IPS-NIHi7 (cell line): ENCODE measurements around the gene FDXACB1.
A peak's percentile ranks its signal among the peaks of the same experiment; 100 is the strongest.
"Not testable (repeated sequence)": the region's sequence is repeated elsewhere in the genome, so short reads cannot be mapped to it uniquely, and the experiment has no call there.

ENCODE experiments used
- DNase-seq: peaks from one replicate; pipeline ENCODE4 v3.0.0; 2012; ENCODE audit warnings: mixed read lengths; ENCODE audit errors: extremely low spot score

Gene FDXACB1

DNA sequence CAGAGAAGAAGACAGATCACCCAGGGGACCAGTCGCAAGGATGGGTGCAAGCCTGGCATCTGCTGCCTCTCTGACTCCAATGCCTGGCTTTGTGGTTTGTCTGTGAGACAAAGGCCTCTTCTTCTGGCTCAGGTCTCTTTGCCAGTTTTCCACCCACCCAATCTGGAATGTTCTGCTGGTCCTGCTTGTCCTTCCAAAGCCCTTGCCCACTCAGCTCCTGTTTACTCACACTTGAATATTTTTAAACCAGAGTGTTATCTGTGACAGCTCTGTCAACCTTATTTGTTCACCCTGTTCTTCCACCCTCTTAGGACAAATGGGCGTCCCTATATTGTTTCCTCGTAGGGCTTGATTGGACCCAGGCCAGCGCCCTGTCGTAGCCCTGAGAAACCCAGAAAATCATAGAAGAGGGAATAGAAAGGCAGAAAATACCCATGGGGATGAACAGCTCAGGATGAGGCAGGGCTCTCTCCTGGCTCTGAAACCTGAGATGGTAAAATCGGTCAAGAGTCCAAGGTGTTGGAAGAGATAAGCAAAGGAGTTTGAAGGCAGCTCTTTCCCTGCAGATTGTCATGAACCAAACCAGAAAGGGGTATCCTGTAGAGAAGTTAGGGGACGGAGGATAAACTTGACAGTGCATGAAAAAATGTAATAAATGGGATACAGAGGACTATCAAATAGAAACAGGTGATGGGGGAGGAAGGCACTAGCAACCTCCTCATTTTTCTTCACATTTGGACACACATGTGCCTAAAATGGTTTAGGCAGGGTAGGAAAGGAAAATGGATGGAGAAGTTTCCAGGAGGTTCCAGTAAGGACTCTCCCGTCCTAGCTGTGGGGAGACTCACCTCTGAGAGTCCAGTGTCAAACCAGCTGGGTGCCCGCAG is 32.0 kb upstream of the FDXACB1 start:
- no peak for DNase-seq

DNA sequence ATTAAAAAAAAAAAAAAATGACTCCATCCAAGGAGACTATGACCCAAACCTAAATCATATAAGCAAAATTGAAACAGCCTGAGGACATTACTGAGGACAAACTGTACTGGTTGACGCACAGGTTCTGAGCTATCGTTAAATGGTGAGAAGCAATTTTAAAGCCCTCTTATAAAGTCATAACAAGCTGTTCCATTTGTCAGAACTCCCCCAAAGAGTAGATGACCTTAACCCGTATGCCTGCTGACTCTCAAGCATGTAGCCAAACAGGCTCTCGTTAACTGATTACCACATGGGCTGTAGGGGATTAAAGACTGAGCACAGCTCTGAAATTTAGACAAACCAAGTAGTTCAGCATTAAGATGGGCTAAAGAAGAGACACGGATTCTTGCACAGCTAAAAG is 30.4 kb upstream of the FDXACB1 start:
- DNase-seq = no peak

DNA sequence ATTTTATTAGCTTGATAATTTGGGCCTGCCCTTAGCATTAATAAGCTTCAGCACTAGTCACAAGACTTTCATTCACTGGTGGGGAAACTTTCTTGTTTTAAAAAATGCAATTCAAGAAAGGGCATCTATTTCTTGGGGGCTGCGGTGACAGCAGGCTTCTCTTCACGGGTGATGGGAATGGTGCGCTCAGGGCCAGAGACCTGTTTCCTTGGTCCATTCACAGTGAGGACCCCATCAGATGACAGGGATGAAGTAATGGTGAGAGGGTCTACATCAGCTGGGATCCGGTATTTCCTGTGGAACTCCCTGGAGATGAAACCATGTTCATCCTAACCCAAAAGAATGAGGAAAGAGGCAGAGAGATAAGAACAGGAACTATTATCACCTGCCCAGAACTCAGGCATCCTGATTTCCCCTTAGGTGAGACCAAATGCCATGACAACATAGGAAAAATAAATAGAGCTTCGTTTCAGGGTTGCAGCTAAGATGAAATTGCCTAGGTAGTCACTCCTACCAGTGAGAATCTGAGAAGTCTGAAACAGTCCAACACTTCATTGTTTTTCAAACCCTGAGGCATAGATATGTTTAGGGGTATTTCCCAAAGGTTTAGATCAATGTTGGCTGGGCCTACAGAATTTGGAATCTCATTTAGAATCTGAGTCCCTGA is 29.8 kb upstream of the FDXACB1 start:
- DNase-seq = no peak

DNA sequence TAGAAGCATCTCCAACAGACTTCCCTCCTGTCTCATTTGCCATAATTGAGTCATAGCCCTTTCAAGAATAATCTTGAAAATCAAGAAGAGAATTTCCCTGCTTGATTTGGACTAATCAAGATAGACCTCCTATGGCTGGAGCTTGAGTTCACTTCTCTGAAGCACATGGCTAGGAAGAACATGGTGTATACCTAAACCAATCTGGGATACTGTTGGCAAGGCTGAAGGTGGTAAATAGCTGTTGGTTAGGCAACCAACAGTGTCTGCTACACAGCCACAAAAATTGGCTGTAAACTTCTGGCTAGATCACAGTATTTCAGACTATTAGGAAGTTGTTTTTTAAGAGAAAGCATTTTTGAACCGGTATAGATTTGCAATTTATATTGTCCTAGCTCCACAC is 27.7 kb upstream of the FDXACB1 start:
- DNase-seq = no peak

DNA sequence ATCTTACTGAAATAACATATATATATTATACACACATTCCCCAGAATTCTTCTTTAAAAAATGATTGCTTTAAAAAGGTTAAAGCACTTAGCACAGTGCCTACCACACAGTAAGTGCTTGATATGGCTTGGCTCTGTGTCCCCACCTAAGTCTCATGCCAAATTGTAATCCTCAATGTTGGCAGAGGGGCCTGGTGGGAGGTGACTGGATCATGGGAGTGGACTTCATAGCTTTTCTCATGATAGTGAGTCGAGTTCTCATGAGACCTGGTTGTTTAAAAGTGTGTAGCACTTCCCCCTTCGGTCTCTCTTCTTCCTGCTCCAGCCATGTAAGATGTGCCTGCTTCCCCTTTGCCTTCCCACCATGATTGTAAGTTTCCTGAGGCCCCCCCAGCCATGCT is 26.4 kb upstream of the FDXACB1 start:
- DNase-seq = no peak

DNA sequence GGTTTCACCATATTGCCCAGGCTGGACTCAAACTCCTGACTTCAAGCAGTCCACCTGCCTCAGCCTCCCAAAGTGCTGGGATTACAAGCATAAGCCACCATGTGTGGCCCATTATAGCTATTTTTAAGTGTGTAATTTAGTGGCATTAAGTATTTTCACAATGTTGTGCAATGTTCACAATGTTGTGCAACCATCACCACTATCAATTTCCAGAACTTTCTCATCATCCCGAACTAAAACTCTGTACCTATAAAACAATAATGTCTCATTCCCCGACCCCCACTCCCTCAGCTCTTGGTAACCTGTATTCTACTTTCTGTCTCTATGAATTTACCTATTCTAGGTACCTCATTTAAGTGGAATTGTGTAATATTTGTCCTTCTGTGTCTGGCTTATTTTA is 7.9 kb upstream of the FDXACB1 start:
- DNase-seq = no peak

DNA sequence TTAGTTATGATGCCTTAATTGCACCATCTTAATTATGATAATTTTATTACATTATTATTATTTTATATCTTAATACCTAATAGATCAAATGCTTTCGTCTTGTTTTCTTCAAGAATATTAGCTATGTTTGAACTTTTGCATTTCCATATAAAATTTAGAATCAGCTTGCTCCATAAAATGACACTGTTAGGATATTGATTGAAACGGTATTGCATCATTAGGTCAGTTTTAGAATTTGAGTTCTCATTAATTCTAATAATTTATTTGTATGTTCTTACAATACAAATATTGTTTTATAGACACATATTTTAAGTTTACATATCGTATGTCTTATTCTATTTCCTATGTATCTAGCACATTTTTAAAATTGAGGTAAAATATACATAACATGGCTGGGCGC is 7.1 kb upstream of the FDXACB1 start:
- DNase-seq = no peak

DNA sequence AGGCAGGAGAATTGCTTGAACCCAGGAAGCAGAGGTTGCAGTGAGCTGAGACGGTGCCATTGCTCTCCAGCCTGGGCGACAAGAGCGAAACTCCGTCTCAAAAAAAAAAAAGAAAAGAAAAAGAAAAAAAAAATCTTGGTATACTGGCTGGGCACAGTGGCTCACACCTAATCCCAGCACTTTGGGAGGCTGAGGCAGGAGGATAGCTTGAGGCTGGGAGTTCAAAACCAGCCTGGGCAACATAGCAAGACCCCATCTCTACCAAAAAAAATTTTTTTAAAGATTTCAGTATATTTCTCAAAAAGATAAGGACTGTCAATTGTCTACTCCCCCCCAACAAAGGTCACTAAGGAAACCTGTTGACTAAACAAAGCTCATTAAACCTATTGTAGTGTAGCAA is 6.1 kb upstream of the FDXACB1 start:
- not testable (repeated sequence) for DNase-seq

DNA sequence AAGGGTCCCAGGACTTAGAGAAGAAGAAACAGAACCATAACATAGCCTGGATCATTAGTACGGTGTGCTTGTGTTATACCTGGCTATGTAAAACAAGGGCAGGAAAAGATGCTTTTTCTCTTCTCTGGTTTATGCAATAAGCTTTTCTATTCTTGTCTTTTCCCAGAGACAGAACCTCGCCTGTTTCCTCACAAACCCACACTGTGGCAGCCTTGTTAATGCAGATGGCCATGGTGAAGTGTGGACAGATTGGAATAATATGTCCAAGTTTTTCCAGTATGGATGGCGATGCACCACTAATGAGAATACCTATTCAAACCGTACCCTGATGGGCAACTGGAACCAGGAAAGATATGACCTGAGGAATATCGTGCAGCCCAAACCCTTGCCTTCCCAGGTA is 3.2 kb upstream of the FDXACB1 start:
- DNase-seq = no peak

DNA sequence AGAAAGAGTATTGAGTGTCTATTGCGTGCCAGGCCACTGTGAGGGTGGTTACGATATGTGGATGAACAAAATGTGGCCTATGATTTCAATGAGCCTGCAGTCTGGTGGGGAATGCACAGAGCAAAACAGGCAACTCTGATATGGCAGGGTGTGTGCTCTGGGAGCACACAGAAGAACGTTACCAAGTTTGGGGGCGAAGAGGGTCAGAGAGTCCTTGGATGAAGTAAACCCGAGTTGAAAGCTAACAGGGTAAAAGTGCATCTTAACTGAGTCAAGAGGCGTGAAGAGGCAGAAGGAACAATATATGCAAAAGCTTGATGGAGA is 634 bp upstream of the FDXACB1 start:
- DNase-seq = no peak

DNA sequence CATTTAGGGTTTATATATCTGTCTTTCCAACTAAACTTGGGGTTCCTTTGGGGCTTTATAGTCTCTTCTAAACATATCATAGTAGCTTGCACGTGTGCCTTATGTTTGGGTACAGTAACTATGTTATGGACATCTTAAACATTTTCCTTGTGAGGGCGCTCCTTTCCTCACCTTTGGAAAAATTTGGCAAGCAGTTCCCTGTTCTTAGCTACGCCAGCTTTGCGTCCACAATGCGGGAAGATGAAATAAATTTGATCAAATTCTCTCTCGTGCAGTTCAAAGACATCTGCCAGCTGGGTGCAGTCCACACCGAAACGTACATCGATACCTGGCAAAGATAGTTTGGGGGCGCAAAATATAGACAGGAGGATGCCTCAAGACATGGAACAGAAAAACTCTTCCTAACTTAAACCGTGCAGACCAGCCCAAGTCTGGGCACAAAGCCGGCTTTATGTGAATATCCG is 548 bp downstream of the FDXACB1 start:
- DNase-seq = no peak

DNA sequence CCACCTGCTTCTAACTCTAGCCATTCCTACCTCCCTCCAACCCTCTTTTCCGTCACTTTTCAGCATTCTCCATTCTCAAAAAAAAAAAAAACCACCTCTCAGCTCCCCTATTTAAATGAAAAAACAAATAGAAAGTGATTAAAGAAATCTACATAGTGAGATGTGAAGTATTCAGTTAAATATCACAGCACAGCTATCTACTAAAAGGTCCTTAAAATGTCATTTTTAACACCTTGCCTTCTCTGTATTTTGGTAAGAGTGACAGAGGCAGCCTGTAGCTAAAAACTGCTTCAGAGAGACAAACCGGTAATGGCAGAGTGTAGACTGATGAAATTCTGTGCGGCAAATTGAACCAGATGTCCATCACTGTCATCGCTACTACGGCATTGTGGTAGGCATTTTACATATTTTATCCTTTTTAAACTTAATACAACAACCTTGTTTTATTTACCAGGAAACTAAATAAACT is 7.2 kb downstream of the FDXACB1 start:
- DNase-seq = no peak

DNA sequence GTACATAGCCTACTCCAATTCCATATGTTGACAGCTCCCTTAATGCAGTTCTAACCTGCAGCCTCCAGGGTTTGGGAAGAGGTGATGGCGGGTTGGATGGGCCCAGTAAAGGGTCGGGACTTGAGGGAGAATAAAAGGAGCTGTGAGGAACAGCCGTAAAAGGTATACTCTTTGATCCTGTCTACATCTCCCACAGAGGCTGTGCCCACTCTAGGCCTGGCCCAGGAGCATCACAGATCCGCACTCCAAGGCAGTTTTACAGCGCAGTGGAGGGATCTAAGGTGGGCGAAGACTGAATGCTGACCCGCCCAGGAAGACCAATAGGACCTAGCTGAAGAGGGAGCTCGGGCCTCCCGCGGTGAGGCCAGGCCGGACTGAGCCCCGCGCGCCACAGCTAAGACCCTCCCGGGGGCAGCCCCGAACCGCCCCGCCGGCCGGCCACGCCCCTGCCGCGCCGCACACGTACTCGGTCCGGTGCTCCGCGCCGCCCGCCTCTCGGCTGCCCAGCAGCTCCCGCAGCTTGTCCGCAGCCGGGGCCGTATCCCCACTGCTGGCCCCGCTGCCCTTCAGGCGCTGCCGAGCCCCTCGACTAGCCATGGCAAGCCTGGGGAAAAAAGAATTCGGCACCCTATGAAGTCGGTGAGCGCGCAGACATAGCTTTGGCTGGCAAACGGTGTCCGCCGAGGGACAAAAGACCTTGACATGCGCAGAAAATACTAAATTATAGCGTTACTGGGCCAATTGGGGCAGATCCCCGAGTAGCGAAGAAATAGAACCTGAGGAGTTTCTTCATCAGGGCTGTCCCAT is 7.9 kb downstream of the FDXACB1 start, which contains the start of gene ALG9:
Gene ALG9 (minus strand): TSS at position 696 of the 807 bp plus-strand sequence. CDS start 99 bp downstream, at position 597.
- DNase-seq = peak; percentile 90

DNA sequence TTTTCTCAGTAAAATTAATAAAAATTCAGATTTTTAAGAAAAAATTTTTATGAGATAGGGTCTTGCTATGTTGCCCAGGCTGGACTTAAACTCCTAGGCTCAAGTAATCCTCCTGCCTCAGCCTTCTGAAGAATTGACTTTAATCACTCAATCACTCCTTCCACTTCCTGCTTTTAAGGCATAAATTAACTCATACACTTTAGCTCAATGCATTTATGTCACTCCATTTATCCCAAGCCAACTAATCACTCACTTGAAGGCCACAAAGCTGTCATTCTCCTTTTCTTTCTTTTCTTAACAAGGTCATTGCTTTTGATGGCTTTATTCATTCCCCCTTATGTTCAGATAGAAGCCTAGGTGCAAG is 8.5 kb downstream of the FDXACB1 start:
- DNase-seq = no peak

DNA sequence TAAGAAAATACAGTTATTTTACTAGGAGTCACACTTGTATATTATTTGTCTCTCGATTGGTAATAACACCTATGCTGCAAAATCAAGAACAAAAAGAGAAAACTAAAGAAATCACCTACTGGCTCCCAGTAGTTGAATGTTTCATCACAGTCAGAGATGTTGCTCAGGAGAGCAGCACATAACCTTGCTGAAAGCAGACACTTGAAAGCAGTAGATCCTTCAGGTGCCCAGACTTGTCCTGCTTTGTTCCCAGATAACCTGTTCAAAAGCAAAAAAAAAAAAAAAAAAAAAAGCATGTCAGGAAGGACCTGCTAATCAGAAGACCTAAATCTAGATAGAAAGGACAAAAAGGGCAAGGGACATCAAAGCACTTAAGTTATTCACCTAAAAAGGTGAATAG is 8.9 kb downstream of the FDXACB1 start:
- no peak for DNase-seq

DNA sequence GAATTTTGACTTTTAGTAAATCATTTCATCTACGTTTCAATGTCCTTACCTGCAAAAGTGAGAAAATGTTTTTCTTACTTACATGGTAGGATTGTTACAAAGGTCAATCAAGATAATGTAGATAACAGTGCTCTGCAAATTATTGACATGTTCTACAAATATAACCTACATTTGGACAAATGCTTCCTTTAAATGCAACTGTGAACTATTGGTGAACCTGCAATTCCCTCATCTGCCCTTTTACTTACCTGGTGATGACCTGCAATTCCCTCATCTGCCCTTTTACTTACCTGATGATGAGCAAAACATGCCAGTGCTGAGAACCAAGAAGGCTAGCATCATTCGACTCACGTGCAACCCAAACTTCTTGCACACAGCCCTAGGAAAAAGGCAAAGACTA is 18.7 kb downstream of the FDXACB1 start:
- DNase-seq = no peak

DNA sequence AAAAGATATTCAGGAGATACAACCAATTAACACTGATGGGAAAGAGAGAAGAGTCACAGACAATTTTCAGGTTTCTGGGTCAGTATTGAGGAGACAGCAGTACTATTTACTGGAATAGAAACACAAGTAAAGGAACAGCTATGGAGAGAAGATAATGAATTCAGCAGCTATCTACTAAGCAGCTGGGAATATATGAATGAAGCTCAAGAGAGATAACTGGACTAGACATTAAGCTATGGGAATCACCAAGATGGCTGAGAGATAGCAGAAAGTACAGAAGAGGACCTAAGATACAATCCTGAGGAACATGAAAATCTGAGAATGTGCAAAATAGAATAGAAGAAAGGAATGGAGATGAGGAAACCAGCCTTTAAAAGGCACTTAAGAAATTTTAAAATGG is 23.5 kb downstream of the FDXACB1 start:
- DNase-seq = no peak

DNA sequence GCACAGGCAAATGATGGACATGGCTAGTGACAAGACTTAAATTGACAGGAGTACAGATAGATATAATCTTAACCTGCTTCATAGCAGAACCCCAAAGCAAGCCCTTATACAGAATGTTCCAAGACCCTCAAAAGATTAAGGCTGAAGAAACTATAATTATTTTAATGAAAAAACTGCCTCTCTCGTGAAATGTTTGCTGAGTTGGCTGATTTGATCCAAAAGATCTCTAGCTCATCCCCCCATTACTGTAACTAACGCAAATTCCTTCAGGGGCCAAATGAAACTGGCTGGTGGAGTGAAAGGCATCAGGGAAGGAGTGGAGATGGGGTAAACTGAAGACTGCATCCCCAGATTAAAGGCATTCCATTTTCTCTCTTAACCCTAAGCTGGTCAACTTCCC is 26.9 kb downstream of the FDXACB1 start:
- no peak for DNase-seq

DNA sequence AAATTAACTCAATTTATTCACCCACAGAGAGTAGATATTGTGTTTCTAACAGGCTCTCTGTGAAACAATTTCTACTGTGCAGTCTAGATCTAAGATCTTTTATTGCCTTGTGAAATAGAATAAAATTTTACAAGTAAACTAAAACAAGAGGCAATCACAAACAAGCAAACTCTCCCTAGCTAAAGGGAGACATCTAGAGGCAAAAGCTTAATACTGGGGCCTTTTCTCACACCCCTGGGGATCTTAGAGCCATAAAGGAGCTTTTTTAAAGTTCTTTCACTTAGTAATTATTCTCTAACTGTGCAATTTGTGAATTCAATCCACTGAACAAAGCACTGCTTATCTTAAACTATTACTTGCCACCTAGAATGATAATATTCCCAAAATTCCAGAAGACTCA is 27.3 kb downstream of the FDXACB1 start:
- peak; percentile 13 for DNase-seq

DNA sequence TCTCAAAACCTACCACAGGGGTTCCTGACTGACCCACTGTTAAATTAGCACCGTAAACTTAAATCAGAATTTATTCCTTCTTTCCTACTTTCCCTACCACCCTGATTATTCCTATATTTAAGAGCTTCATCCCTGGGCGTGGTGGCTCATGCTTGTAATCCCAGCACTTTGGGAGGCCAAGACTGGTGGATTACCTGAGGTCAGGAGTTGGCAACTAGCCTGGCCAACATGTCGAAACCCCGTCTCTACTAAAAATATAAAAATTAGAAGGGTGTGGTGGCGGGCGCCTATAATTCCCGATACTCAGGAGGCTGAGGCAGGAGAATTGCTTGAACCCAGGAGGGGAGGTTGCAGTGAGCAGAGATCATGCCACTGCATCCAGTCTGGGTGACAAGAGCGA is 27.9 kb downstream of the FDXACB1 start:
- no peak for DNase-seq

DNA sequence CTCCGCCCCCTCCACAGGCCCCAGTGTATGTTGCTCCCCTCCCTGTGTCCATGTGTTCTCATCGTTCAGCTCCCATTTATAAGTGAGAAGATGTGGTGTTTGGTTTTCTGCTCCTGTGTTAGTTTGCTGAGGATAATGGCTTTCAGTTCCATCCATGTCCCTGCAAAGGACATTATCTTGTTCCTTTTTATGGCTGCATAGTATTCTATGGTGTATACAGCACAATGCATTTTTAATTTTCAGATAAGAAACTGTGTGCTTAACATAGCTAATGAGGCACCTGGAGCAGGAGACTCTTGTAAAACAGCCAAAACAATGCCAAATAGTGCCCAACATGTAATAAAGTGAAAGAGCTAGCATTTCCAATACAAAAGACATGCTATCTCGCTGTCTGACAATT is 29.3 kb downstream of the FDXACB1 start:
- no peak for DNase-seq

DNA sequence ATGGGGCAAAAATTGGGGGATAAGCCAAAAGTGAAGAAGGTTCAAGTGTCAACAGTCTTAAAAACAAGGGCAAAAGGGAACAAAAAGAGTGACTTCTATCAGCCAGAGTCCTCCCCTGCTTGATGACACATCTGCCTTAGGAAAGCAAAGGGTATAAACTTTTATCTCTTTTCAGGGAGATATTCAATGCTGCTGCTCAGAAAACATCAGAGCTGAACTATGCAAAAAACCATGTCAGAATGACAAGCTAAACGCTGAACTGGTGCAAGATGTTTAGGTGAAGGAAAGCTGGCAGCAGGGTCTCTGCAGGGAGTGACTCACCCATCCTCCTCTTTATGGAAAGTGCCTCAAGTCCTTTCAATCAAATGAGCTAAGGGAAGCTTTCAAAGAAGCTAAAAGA is 32.3 kb downstream of the FDXACB1 start:
- peak; percentile 22 for DNase-seq
